Measurements from ENCODE around the gene NCR2.

DNA sequence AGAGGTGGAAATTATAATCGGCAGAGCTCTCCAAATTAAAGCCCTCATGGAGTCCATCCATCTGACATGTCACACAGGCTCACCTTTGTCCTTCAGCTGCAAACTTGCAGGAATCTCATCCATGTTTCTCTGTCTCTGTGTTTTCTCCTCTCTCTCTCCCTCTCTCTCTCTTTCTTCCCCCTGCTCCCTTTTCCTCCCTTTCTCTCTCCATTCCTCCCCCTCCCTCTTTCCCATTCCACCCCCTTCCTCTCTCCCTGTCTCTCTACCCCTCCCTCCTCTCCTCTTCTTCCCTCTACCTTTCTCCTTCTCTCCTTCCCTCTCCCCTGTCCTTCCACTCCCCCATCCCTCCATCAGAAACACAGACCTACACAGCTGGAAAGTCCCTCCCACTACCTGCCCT, 6.8 kb downstream of the NCR2 start:
- TF ChIP-seq CTCF (IDR thresholded peaks at IDR 0.05) (no peak), POLR2A (IDR thresholded peaks at IDR 0.05) (no peak)

Data from esophagus squamous epithelium (tissue), 4 donors.